Ascending aorta (tissue), 2 donors: ENCODE data around the gene RFPL3. TPM values are rescaled to one million over a fixed set of nuclear protein-coding genes. Genes with fewer than 3 reads are reported as not detected.
A peak's percentile ranks its signal among the peaks of the same experiment; 100 is the strongest.

Experiments used
- DNase-seq, 2 donors: peaks; one replicate each; pipeline ENCODE4 v3.0.0-alpha.2; 2019; ENCODE audit warnings: low spot score in 2 of 2
- H3K27ac ChIP-seq, 2 donors: fragments of 200-600 bp; sonication (generic); one replicate each; pipeline ENCODE4 v1.5.1; 2016 to 2017; ENCODE audit warnings: mild to moderate bottlenecking in 1 of 2
- H3K27me3 ChIP-seq: fragments of 200-600 bp; sonication (generic); one replicate; pipeline ENCODE4 v1.5.1; 2017
- H3K36me3 ChIP-seq, 2 donors: fragments of 200-600 bp; sonication (generic); one replicate each; pipeline ENCODE4 v1.5.1; 2016
- H3K4me1 ChIP-seq, 2 donors: fragments of 200-600 bp; sonication (generic); one replicate each; pipeline ENCODE4 v1.5.1; 2016 to 2017; ENCODE audit warnings: mild to moderate bottlenecking in 1 of 2
- H3K4me3 ChIP-seq, 2 donors: fragments of 200-600 bp; sonication (generic); one replicate each; pipeline ENCODE4 v1.5.1; 2016 to 2017; ENCODE audit warnings: mild to moderate bottlenecking in 1 of 2
- H3K9me3 ChIP-seq, 2 donors: fragments of 200-600 bp; sonication (generic); one replicate each; pipeline ENCODE4 v1.5.1; 2016
- intact Hi-C: fragments of 100-400 bp; cut with DNase I; formaldehyde crosslinking; loops from one replicate; pipeline ENCODE4 v1.15.1; 2023
- total RNA-seq: library from RNA; depleted of rRNA; stranded (reverse); fragments of >200 nt; gene quantifications from one replicate; pipeline ENCODE4 v1.1.0, GENCODE V29; 2016
- TF ChIP-seq, protein P1 (sequence below), 3 experiments: fragments of 200-600 bp in 2 of 3; fragments of 450-650 bp in 1 of 3; sonication (generic) in 2 of 3; IDR thresholded peaks; one replicate each; pipeline ENCODE4 v1.5.1; 2016 to 2019; ENCODE audit warnings: antibody characterized with exemption in 3 of 3, mild to moderate bottlenecking in 1 of 3, moderate library complexity in 1 of 3

RFPL3 gene
- total RNA-seq, 1 donor from 2014 or later = not detected

DNA sequence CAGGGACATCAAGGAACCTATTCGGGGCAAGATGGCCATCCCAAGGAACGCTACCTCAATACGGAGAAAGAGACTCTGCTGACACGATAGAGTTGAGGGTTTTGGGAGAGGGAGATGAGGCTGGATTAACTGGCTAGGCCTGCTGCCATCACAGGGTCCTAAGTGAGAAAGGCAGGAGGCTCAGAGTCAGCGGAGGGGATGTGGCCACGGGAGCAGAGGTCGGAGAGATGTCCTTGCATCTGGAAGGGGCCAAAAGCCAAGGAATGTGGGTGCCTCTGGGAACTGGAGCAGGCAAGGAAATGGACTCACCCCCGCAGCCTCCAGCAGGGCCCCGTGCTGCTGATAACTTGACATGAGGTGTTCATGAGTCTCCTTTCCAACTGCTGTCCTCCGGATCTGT is 31.0 kb upstream of the RFPL3 start:
- no peaks in the 10 kb centered on the region for H3K4me1 ChIP-seq
- no peak overlapping the region for H3K4me3 ChIP-seq
- no peak overlapping the region for H3K27ac ChIP-seq
- no peaks in the 10 kb centered on the region for H3K9me3 ChIP-seq
- intact Hi-C loops = no loop called here
- no peaks in the 10 kb centered on the region for H3K27me3 ChIP-seq
- peak in 1 of 2 donors; percentile 16 for DNase-seq
- no peaks in the 10 kb centered on the region for H3K36me3 ChIP-seq
- TF ChIP-seq, protein P1, sequence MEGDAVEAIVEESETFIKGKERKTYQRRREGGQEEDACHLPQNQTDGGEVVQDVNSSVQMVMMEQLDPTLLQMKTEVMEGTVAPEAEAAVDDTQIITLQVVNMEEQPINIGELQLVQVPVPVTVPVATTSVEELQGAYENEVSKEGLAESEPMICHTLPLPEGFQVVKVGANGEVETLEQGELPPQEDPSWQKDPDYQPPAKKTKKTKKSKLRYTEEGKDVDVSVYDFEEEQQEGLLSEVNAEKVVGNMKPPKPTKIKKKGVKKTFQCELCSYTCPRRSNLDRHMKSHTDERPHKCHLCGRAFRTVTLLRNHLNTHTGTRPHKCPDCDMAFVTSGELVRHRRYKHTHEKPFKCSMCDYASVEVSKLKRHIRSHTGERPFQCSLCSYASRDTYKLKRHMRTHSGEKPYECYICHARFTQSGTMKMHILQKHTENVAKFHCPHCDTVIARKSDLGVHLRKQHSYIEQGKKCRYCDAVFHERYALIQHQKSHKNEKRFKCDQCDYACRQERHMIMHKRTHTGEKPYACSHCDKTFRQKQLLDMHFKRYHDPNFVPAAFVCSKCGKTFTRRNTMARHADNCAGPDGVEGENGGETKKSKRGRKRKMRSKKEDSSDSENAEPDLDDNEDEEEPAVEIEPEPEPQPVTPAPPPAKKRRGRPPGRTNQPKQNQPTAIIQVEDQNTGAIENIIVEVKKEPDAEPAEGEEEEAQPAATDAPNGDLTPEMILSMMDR (IDR thresholded peaks at IDR 0.05) = no peak

DNA sequence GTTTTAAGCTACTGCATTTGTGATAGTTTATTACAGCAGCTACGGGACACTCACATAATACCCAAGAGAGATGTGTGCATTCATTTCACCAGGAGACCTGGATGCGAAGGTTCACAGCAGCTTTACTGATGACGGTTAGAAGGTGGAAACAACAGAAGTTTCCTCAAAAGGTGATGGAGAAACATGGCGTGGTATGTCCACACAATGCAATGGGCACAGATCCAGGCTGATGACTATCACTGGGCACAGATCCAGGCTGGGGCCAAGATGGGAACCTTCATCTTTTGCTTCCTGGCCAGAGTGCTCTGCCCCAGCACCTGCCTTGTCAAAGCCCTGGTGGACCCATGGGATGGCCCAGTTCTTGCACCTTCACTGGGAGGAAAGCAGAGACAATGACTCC is 30.6 kb upstream of the RFPL3 start:
- Histone ChIP-seq H3K4me1 (no peaks in the 10 kb centered on the region), H3K4me3 (no peak overlapping the region), H3K27ac (no peak overlapping the region), H3K27me3 (no peaks in the 10 kb centered on the region), H3K9me3 (no peaks in the 10 kb centered on the region), H3K36me3 (no peaks in the 10 kb centered on the region)
- TF ChIP-seq, protein P1 (IDR thresholded peaks at IDR 0.05) = no peak
- intact Hi-C loops = no loop called here
- DNase-seq = peak in 1 of 2 donors; percentile 49

DNA sequence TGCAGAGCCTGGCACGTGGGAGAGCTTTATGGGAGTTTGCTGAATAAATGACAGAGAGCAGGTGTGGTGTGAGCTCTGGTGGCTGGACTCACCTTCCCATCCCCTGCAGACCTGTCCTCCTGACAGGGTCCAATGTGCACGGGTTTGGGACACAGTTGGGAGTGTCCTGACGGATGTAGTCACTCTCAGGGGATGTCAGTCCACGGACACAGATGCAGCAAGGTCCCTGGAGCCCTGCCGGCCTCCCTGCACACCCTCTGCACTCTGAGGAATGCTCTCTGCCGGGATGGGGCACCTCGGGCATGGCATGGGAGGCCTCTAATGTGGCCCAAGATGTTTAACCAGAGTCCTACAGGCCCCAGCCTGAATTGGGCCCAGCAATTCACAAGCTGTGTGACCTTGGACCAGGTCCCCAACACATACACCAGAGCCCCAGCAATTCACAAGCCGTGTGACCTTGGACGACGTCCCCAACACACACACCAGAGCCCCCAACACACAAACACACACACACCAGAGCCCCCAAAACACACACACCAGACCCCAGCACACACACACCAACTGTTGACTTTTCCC is 30.0 kb upstream of the RFPL3 start:
- Histone ChIP-seq H3K9me3 (no peaks in the 10 kb centered on the region), H3K27ac (no peak overlapping the region), H3K27me3 (no peaks in the 10 kb centered on the region), H3K4me3 (no peak overlapping the region), H3K4me1 (no peaks in the 10 kb centered on the region), H3K36me3 (no peaks in the 10 kb centered on the region)
- peak in 1 of 2 donors; percentile 54 for DNase-seq
- TF ChIP-seq, protein P1 (IDR thresholded peaks at IDR 0.05) = no peak
- intact Hi-C loops = no loop called here

DNA sequence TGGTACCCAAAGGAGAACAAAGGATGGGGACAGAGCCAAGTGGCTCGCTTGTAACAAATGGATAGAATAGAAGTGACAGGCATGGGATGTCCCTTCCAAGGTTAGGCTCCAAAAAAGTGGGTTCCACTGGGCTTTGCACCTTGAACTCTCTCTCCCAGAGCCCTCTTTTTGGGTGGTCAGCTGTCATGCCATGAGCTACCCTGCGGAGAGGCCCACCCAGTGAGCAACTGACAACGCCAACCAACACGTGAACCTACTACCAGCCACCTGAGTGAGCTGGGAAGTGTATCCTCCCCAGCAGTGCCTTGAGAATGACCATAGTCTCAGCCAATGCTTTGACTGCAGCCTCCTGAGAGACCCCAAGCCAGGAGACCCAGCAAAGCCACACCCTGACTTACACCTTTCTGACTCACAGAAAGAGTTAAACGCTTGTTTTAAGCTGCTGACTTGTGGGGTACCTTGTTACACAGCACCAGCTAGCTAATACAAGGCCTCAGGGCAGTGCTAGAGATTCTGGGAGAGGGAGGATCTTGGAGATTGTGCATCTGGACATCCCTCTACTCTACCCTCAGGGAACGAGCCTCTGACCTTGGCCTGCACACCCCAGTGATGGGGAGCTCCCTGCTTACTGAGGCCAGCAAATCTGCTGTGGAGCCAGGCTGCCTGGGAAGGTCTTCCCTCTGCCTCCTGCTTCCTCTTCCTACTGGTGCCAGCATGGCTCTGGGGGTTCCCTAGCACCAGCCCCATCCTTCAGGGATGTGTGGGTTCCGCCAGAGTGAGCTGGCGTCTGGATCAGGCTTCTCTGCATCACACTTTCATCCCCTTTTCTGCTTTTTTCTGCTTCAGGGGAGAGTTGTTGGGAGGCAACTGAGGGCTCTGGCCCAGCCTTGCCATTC is 29.1 kb upstream of the RFPL3 start:
- Histone ChIP-seq H3K4me1 (no peaks in the 10 kb centered on the region), H3K27me3 (no peaks in the 10 kb centered on the region), H3K4me3 (no peak overlapping the region), H3K27ac (no peak overlapping the region), H3K9me3 (no peaks in the 10 kb centered on the region), H3K36me3 (no peaks in the 10 kb centered on the region)
- peak in 1 of 2 donors; percentile 42 for DNase-seq
- TF ChIP-seq, protein P1 (IDR thresholded peaks at IDR 0.05) = no peak
- intact Hi-C loops = no loop called here

DNA sequence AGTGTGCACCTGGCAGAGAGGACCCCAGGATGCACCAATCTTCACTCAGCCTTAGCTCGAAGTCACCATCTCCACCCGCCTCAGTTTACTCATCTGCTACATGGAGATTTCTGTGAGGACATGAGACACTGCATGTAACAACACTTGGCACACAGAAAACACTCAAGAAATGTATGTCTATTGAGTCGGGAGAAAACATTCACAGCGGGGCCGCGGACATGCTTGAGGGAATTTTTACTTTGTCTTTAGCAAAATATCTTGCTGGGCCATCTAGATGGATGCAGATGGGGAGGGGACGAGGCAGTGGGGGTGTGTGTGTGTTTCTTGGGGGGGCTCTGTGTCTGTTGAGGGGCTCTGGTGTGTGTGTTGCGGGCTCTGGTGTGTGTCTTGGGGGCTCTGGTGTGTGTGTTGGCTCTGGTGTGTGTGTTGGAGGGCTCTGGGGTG is 28.4 kb upstream of the RFPL3 start:
- H3K4me1 ChIP-seq = no peaks in the 10 kb centered on the region
- H3K9me3 ChIP-seq = no peaks in the 10 kb centered on the region
- no peak overlapping the region for H3K27ac ChIP-seq
- TF ChIP-seq, protein P1 (IDR thresholded peaks at IDR 0.05) = no peak
- H3K4me3 ChIP-seq = no peak overlapping the region
- no peaks in the 10 kb centered on the region for H3K27me3 ChIP-seq
- no peaks in the 10 kb centered on the region for H3K36me3 ChIP-seq
- intact Hi-C loops = no loop called here
- DNase-seq = peak in 1 of 2 donors; percentile 50
